HG02610 (cell line): ENCODE measurements around the gene SLC16A8.

ENCODE experiments used
- ATAC-seq: cut with Tn5 transposase; IDR thresholded peaks from one replicate; pipeline ENCODE4 v1.9.1; 2021; ENCODE audit warnings: mild to moderate bottlenecking, moderate library complexity; ENCODE audit not compliant: unreplicated experiment

The SLC16A8 gene

GRCh38 chr22:38032681-38033521, 51.1 kb downstream of the SLC16A8 start:
- ATAC-seq = no peak

DNA sequence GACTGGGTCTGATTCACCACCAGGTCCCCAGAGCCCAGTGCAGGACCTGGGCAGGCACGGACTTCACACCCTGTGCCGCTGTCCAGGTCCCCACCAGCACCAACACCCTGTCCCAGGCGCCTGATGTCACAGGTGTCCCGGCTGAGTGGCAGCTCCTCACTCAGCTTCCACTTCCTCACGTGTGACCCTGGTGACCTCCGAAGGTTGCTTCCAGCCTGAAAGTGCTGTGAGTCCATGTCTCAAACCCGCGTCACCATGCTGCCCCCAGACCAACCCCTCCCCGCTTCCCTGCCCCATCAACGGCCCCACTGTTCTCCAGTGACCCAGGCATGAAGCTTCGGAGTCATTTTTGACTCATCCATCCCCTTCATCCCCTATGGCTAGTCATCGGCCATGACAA, 52.5 kb downstream of the SLC16A8 start:
- no peak for ATAC-seq

DNA sequence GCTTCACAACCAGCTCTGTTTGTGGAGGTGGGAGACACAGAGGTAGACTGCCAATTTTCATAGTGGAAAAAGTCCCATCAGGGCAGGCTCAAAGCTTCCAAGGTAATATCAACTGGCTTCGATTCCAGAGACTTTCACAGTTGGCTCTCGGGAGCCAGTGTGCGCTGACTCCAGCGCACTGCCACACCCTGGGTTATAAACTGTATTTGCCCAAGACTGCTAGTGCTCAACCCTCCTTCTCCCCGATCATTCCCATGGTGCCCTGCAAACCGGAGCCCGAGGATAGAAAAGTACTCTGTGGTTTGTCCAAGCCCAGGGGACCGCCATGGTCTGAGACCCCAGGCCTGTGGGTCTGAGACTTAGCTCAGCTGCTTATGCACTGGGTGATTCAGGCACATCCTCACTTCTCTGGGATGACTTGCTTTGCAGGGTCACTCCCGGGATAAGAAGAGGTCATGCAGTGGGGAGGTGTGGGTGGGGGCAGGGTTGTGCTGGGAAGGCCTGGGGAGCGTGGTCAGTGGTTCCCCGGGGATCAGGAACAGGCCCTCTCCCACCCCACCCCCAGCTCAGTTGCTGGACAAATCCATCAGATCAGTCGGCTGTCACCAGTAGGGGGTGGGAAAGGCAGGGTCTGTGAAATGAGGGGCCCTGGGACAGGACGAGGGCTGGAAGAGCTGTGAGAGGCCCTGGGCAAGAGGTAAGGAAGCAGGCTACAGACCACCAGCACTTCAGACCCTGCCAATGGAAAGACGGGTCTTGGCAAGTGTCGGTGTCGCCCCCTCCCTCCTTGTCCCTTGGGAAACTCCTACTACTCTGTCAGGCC, 53.5 kb downstream of the SLC16A8 start:
- ATAC-seq = no peak

- ATAC-seq = no peak
These were observed 54.1 kb downstream of the SLC16A8 start for GRCh38 chr22:38029901-38030300.

DNA sequence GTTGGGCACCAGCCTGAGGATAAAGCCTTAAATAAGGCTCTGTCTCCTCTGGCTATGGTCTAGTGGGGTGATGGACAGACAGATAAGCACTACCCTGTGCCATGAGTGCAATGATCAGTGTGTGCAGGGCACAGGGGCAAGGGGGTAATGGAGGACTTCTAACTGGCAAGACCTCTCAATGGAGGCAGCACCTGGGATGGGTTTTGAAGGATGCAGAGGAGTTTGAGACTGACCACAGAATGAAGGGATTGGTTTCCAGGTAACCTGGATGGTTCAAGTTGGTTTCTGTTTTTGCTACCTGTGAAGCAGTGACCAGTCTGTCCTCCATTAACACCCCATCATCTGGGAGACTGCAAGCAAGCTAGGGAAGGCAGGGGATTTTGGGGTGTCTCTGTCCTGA, 54.6 kb downstream of the SLC16A8 start:
- no peak for ATAC-seq

- ATAC-seq = no peak
These were observed 55.4 kb downstream of the SLC16A8 start for GRCh38 chr22:38028344-38029130.
